Panc1 (cell line): Measurements from ENCODE around the gene RNF175.

Source experiments
- POLR2AphosphoS5 ChIP-seq: IDR thresholded peaks from 2 replicates; pipeline ENCODE4 v1.6.1; 2012; ENCODE audit warnings: mild to moderate bottlenecking, low read depth, low read length, moderate library complexity
- REST ChIP-seq, 2 experiments: IDR thresholded peaks; 2 replicates each; pipeline ENCODE4 v1.6.1; 2011 to 2012; ENCODE audit warnings: low read depth in 2 of 2, control low read depth in 1 of 2, low read length in 1 of 2, mild to moderate bottlenecking in 1 of 2, moderate library complexity in 1 of 2; ENCODE audit not compliant: insufficient read depth in 1 of 2
- TF ChIP-seq, protein P1 (sequence below): fragments of 450-650 bp; IDR thresholded peaks from 2 replicates; pipeline ENCODE4 v1.5.1; 2017; ENCODE audit warnings: mild to moderate bottlenecking

GRCh38 chr4:153787061-153787560, 27.3 kb upstream of the RNF175 start:
- TF ChIP-seq, protein P1, sequence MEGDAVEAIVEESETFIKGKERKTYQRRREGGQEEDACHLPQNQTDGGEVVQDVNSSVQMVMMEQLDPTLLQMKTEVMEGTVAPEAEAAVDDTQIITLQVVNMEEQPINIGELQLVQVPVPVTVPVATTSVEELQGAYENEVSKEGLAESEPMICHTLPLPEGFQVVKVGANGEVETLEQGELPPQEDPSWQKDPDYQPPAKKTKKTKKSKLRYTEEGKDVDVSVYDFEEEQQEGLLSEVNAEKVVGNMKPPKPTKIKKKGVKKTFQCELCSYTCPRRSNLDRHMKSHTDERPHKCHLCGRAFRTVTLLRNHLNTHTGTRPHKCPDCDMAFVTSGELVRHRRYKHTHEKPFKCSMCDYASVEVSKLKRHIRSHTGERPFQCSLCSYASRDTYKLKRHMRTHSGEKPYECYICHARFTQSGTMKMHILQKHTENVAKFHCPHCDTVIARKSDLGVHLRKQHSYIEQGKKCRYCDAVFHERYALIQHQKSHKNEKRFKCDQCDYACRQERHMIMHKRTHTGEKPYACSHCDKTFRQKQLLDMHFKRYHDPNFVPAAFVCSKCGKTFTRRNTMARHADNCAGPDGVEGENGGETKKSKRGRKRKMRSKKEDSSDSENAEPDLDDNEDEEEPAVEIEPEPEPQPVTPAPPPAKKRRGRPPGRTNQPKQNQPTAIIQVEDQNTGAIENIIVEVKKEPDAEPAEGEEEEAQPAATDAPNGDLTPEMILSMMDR: no peak
- TF ChIP-seq REST (IDR thresholded peaks at IDR 0.05; ENCODE audit: insufficient read depth in 1 of 2, low read depth in 2 of 2, low read length in 1 of 2) (no peak), POLR2AphosphoS5 (no peak)
